GM15510 (cell line): ENCODE results near the gene FGF1.

Source experiments
- POLR2A ChIP-seq: IDR thresholded peaks from 3 replicates; pipeline ENCODE4 v1.6.1; 2011; ENCODE audit warnings: borderline replicate concordance; ENCODE audit not compliant: insufficient read length; ENCODE audit errors: extremely low read depth

The FGF1 gene

GRCh38 chr5:142683881-142684505 lies 1.9 kb downstream of the FGF1 start:
- TF ChIP-seq POLR2A = no peak

DNA sequence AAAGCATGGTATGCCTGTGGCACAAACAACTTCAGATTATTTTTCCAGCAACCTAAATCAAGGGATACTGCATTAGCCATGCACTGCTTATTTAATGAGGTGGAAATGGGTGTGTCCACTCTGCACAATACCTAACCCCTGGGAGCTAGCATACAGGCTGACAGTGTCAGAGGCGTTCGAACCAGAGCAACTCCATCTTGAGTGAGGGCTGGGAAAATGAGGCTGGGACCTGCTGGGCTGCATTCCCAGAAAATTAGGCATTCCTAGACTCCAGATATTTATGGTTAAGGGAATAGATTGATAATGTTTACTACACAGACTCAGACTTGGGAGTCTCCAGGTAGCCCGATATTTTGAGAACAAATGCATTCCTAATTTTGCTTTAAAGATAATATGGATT lies 2.8 kb downstream of the FGF1 start:
- TF ChIP-seq POLR2A = no peak

DNA sequence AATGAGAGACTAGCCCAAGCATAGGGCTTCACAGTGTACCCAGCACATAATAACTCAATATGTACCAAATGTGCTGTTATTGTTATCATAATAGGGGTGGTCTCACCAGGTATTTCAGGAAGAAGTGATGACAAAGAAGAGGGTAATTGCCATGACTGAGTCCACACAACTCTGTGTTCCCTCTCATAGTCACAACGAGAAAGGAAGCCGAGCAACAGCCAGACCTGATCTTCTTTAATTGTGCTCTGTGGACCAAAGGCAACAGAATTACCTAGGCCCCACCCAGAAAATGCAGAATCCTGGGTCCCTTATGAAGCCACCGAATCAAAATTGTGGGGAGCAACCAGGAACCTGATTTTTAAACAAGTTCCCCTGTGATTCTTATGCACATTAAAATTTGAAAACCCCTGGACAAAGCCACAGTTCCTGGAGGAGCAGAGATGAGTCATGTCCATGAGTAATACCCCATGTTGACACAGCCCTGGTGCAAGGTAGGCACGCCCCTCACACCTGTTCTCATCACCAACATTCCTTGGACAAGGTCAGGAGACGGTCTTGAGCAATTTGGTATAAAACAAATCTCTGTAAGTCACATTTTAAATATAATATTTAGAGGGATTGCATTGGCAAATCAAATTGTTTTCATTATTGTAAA lies 5.2 kb downstream of the FGF1 start:
- TF ChIP-seq POLR2A = no peak

GRCh38 chr5:142679744-142680143 lies 6.1 kb downstream of the FGF1 start:
- no peak for TF ChIP-seq POLR2A

GRCh38 chr5:142678529-142678928 lies 7.4 kb downstream of the FGF1 start:
- TF ChIP-seq POLR2A = no peak

DNA sequence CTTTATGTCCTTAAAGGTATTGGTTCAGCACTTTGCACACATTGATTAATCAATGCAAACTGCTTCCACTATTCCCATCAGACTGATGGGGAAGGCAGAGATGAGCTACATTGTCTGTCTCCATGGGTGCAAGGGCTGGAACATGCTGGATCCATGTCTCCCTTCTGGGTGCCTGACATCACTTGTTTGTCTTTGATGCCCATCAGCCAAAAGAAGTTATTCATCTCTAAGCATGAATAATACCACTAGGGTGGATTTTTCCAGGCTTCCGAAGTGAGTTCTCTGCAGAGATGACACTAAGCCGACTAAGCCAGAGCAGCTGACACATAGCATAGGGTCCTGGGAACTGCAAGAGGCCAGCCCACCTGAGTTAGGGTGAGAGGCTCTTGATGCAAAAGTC lies 8.7 kb downstream of the FGF1 start:
- TF ChIP-seq POLR2A = no peak

DNA sequence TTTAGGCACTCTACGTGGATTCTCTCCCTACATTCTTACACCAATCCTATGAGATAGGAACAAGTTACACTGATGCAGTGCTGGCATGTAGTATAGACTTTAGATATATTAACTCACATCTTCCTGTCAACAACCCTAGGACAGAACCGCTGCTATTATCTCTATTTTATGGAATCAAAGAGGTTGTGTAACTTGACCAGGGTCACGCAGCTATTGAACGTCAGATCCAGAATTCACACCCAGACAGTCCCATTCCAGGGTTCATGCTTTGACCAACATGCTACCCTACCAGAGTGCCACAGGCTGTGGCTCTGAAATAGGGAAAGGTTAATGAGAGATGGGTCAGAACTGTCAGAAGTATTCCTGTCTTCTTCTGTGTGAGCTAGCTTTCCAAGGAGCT lies 9.6 kb downstream of the FGF1 start:
- TF ChIP-seq POLR2A = no peak

DNA sequence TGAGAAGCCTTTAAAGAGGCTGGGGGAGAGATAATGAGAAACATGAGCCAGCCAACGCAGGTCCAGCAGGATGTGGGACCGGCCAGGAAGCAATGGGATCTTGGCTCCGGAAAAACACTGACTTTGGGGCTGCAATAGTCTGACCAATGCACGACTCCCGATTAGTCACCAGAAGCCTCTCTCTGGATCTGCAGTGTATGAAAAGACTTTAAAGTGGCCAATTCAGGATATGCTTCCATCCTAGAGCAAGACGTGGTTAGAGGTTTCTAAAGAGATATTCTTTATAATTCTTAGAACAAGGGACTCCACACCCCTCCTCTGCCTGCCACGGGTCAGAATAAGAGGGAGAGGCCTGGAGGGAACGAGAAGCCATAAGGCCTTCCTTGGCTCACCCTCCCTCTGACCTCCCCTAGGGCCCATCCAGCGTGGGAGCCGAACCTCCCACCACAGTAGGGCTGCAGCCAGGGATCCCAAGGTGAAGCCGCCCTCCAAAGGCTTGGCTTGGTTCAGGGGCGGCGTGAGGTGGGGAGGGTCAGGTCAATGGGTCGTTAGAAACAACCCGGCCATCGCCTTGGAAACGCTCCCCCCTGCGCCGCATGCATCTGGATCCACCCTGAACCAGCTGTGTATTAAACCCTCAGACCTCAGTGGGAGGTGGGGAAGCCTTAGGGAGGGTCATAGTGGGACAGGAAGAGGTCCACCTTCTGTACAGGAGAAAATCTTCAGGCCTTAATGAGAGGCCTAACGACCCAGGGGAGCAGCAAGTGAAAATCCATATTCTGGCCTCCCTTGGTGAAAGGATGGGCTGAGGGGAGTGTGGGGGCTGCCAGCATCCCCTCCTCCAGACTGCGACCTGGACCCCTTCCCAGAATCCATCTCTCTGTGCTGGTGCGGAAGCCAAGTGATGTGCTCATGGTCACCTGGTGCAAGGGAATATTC lies 11.1 kb downstream of the FGF1 start:
- no peak for TF ChIP-seq POLR2A

- TF ChIP-seq POLR2A = no peak
Measured at GRCh38 chr5:142671801-142672200, 14.1 kb downstream of the FGF1 start.

DNA sequence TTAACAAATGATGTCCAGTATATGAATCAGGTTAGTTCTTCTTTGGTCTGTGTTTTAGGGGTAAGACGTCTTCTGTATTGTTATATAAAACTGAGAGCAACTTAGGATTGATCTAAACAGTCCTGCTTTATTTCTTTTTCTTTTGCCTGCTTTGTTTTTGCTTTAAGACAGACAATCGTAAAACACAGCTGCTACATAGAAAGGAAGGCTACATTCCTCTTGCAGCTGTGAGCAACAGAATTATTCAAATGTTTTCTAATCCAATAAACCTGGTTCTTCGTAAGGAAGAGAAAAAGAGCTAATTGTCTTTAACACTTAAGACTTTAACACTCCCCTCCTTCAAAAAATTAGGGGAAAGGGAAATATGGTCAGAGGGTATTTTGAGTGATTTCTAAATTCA lies 14.6 kb downstream of the FGF1 start:
- no peak for TF ChIP-seq POLR2A

GRCh38 chr5:142670804-142671203 lies 15.1 kb downstream of the FGF1 start:
- no peak for TF ChIP-seq POLR2A

- no peak for TF ChIP-seq POLR2A
Measured at GRCh38 chr5:142669477-142669876, 16.4 kb downstream of the FGF1 start.

- TF ChIP-seq POLR2A = no peak
Measured at GRCh38 chr5:142668336-142668735, 17.6 kb downstream of the FGF1 start.

DNA sequence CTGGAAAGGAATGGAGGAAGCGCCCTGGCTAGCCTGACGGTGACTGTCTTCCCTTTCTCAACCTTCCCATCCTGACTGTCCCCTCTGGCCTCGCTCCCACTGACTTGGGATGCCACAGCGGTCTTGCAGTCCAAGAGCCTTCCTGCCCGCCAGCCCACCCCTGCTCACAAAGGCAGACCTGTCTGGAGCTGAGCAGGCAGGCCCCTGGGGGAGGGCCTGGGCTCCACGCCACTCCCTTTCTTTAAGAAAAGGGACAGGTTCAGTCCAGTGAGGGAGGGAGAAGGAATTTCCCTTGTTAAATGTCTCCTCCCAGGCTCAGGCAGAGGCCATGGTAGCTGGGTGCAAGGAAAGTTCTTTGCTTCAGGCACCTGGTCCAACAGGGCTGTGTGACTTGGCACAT lies 18.1 kb downstream of the FGF1 start:
- TF ChIP-seq POLR2A = no peak

- TF ChIP-seq POLR2A = no peak
Measured at GRCh38 chr5:142664636-142665035, 21.3 kb downstream of the FGF1 start.
